IPS-11a (cell line): ENCODE results near the gene ABCC12.

Experiments
- H3K4me3 ChIP-seq: one replicate; pipeline ENCODE4 v1.5.1; 2013; ENCODE audit warnings: low read depth, low read length, control low read depth

ABCC12 gene

DNA sequence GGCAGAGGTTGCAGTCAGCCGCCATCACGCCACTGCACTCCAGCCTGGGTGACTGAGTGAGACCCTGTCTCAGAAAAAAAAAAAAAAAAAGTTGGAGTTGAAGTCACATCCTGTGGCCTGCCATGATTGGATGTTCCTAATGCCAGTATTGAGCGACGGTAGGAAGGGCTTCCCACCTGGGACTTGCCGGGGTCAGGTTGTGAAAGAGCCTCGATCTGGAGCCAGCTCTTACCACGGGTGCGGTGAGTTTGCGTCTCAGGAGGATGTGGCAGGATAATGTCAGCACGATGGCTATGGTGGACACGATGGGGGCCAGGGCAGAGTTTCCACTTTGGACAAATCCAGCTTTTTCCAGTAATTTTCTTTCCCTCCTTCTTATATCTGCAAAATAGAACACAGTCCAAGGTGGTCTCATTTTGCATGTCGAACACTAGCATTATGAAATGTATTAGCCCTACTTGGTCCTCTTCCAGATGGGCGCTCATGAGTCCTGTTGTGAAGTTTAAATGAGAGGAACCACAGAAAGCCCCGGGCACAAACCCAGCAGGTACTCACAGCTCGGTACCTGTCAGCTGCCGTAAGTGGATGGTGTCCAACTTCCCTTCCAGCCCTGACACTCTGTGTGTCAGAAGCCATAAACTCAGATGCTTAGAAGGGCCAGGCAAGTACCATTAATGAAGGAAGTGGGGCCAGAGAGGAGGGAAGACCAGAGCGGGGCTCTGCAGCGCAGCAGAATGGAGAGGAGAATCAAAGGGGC, 22.2 kb downstream of the ABCC12 start:
- H3K4me3 ChIP-seq = no peak overlapping the region

DNA sequence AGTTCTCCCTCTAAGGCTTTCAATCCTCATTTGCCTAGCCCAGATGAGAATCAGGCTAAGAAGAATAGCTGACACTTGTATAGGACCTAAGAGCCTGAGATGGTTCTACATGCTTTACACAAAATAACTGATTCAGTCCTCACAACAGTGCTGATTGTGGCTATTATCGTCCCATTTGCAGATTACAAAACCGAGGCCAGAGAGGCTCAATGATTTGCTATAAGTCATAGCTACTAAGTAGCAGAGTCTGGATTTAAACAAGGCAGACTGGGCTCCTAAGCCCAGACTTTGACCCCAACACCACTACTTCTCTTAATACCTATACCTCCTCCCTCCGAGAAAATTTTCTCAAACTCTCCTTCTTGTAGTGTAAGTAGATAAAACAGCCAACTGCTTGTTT, 23.1 kb downstream of the ABCC12 start:
- no peak overlapping the region for H3K4me3 ChIP-seq

DNA sequence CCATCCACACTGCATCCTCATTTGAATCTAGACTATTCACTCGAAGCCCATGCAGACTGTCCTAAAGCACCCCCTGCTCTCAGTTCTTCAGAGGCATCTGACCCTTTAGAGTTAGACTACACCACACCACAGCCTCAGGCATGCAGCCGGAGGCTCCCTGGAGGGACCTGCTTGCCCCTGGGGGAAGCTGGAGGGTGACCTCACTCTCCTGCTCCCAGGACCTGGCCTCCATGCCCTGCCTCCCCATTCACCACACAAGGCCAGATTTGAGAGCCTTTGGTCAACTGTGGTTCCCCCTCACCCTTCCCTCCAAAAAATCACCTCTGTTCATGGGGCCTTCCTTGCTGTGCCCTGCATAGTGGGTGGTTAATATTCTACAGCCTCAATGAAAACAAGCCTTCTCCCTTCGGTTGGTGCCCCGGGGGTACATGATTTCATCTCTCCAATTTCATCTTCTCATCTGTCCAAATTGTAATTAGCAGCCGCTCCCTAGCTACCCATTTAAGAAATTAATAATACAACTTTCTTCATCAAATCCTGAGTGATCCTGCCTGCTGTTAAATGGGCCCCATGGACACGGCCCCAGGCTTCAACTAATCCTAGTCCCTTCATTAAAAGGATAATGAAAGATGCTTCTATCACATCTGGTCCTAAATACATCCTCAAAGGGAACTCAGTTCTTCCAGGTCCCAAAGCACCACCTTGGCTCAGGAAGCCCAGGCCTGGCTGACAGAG, 24.4 kb downstream of the ABCC12 start:
- no peak overlapping the region for H3K4me3 ChIP-seq

DNA sequence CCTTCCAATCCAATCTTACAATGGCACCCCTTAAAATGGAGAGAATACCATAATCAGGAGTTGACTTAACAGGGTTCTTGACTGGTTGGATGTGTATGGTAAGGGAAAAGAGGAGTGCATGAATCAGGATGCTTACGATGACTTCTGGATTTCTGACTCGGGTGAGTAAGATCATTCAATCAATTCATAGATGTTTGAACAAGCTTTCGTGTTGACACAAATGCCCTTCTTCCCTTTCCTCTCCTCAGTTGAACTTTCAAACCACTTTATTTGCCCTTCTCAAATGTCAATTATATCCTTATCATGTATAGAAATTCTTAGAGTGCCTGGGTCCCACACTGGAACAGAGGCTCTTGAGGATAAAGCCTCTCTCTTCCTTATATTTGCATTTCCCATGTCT, 25.9 kb downstream of the ABCC12 start:
- H3K4me3 ChIP-seq = no peak overlapping the region

DNA sequence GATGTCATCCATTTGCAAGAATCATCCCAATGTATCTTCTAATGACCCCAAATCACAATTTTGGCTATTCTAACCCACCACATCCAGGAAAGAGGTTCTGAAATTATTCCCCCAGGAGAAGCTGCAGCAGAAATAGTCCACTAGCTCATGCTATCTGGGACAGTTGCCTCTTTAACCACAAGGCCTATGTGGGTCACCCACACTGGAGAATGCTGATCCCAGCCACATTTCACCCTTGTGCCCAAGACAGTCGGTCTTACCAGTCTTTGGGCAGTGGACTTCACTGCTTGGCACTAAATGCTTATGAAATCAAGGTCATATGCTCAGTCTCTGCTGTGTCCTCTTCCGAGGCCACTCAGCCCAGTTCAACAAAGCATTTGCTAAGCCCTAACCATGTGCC, 27.0 kb downstream of the ABCC12 start:
- no peak overlapping the region for H3K4me3 ChIP-seq

DNA sequence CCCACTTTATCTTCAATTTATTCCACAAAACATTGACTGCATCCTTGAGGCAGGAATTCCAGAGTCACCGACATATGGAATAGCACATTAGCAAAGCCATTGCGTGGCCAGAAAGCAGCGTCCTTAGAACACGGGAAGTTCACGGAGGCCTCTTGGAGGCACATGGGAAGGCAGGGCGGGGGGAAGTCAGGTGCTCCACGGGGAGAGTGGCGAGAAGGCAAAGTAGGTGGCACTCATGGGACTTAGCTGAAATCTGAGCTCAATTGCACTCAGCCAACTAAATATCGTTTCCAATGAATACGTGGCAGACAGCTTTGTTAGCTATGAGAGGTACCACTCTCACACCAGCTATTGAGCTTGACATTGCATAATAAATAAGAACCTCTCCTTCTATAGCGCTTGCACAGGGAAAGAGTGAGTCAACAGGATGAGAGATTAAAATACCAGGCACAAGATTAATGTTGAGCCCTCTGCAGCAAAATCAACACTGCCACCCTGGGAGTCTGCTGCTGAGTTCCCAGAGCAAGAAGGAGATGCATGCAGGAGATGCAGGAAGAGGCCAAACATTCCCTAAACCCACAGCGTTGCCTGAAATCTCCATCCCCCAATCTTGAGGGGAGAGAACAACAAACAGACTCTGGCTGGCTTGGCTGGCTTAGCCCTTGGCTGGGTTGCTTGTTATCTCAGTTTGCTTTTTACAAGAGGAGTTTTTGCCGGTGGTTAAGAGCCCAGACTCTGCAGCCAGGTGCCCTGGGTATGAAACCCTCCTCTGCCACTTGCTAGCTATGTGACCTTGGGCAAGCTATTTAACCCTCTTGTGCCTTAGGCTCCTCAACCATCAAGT, 28.8 kb downstream of the ABCC12 start:
- no peak overlapping the region for H3K4me3 ChIP-seq

DNA sequence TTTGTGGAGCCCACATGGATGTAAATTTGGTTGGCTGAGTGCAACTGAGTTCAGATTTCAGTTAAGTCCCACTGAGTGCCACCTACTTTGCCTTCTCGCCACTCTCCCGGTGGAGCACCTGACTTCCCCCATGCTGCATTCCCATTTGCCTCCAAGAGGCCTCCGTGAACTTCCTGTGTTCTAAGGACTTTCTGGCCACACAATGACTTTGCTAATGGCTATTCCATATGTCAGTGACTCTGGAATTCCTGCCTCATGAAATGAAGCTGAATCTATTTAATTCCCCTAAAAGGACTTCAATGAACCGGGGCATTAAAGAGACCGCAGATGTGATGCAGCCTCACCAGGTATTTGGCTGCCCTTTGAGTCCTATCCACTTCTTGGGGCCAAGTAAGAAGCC, 29.9 kb downstream of the ABCC12 start:
- H3K4me3 ChIP-seq = no peak overlapping the region

DNA sequence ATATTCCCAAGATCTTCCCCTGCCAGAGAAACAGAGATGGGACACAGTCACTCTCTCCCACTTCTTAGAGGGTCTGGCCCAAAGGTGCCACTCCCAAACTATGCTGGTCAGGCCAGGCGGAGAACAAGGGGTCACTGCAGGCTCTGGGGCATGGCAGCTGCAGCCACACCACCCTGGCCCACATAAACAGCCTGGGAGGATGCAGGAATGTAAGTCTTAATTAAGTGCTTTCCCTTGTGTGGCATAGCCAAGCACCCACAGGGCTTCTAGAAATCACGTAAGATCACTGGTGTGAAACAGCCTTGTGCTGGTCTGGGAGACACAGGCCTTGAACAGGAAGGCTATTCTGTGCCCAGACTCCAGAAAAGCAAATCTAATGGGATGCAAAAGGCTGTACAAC, 31.5 kb downstream of the ABCC12 start:
- H3K4me3 ChIP-seq = no peak overlapping the region

DNA sequence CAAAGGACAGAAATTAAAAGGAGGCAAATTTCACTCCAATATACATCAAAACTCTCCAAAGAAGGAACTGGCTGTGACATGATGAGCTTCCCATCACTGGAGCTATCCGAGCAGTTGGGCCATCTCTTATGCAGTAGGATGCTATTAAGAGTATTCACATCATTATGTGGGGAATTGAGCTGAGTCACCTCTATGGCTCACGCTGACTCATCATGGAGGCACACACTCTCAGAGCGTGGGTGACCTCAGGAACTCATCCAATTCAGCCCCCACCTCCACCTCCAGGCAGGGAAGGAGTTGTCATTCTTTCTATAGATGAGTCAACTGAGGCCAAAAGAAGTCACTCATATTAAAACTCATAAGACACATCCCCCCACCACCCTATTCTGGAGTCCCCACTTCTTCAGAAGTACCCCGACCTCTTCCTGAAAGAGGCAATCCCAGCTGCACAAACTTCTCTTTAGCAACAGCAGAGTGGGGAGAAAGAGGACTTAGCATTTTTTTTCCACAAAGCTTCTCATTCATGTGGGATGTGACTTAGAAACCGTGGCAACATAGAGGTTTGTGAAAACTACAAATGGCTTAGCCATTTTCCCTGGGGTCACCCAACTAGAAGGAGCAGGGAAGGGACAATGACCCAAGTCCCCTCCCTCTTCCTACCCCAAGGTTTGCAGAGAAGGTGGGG, 32.5 kb downstream of the ABCC12 start:
- H3K4me3 ChIP-seq = no peak overlapping the region

DNA sequence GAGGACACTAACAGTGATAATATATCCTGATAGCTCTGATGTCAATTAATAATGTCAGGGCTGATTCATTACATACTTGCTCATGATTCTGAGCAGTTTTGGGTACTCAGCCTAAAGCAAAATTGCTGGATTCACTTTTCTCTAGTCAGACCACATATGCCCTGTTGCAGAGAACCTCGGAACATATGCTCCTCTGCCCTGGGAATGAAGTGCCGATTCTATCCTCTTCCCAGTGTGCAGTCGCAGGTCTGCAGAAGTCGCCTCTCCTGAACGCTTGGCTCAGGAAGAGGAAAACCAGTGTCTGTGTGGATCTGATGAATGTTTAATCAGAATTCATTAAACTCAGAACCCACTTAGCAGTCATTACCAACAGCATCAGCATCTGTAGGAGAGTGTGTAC, 34.5 kb downstream of the ABCC12 start:
- H3K4me3 ChIP-seq = no peak overlapping the region

DNA sequence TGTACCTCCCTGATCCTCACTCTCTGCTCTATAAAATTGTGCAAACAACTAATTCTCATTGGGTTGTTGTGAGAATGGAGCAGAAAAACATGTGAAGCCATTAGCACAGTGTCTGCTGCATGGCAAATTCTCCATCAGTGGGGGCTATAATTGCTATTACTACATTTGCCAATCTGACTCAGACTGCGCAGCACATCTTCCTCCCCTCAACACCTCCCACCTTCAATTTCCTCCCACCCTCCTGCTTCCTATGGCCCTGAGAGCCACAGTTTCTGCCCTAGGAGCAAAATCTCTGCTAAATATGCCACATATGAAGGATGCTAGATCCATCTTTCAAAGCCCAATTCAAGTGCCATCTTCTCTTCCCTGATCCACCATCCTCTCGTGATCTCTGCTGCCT, 37.0 kb downstream of the ABCC12 start:
- H3K4me3 ChIP-seq = no peak overlapping the region

DNA sequence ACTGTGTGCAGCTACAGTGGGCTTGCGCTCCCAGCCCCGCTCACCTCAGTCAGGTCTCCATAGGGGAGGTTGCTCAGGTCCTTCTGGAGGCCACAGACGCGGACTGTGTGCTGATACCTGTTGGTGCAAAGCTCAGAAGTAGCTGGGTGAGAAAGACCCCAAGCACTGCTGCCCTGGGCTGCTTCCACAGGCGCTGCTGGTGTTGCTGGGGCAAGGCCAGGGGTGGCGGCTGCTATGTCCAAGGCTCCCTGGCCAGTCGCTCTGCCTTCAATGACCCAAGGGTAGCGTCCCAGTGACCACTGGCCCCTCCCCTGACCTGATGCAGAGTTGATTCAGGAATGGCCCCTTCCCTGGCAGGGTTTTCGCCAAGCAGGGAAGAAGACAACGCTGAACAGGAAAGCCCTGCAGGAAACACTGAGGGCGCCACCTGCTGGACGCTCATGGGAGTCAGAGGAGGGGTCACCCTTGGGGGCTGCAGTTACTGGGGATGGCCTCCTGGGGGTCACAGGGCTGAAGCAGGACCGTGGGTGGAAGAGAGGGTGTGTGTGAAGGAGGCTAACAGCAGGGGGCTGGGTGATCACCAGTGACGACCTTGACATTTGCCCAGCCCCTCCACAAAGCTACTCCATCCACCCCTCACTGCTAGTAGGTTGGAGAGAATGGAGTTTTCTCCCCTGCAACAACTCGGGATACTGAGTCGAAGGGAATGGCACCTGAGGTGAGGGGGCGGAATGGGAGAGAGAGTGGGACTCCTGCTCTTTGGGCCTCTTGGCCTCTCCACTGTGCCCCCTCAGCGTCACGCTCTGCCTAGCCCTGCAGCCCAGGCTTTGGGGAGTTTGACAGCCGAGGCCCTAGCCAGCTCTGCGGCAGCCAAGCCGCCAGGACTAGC, 38.3 kb downstream of the ABCC12 start:
- H3K4me3 ChIP-seq = no peak overlapping the region

DNA sequence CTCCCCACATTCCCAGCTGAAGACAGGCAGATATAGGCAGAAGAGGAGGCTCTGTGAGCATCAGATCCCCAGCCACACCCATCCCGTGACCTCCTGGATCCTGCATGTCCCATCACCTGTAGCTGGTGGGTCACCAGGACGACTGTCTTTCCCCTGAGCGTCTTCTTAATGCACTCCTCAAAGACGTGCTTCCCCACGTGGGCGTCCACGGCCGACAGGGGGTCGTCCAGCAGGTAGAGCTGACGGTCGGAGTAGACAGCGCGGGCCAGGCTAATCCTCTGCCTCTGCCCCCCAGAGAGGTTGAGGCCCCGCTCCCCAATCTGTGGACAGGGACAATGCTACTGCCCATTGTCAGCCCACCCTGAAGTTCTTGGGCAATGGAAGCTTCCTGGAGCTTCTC, 40.5 kb downstream of the ABCC12 start:
- H3K4me3 ChIP-seq = no peak overlapping the region

DNA sequence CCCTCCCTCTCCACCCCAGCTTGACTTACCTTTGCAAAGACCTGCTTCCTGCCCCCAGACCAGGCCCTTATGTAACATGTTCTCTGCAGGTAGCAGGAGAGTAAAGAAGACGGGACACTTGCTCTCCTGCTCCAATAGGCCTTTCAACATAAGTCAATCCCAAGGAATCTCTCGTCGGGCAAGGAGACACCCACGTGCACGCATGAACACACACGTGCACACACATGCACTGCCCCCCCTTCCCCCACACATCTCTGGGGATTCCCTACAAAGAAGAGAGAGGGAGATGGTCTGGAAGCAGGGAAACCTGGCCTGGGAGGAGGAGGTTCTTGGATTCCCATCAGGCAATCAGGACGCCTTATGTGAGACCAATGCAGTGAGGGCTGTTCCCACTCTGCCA, 41.4 kb downstream of the ABCC12 start:
- no peak overlapping the region for H3K4me3 ChIP-seq

DNA sequence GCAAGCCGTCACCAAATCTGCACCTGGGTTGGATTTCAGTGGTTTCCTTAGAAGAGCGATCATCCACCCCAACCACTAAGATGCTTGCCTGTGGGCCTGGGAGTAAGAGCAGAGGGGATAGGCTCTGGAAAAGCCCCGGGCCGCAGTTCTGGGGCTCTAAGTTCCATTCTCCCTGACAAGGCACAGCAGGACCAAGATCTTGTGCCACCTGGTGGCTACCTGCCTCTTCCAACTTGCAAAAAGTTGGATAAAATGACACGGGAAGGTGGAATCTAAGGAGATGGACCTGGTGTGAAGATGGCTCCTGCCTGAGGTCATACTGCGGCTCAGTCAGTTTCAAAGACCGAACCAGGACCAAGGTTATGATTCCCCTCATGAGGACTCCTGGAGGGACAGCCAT, 42.3 kb downstream of the ABCC12 start:
- no peak overlapping the region for H3K4me3 ChIP-seq

DNA sequence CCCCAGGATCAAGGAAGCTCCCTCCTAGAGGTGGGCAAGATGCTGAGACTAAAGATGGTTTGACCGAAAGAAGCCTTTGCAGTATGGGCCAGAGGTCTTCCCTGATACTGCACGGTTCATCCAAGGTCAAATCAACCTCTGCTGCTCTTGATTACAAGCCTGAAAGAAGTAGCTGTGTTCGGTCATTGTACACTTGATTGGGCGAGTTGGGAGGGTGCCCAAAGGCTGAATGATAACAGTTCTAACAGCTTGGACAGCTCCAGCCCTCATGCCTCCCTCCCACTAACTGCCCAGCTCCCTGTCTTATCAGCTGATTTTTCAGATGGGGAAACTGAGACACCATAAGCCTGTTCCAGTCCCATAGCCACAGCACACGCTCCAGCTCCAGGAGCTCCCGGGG, 42.8 kb downstream of the ABCC12 start:
- no peak overlapping the region for H3K4me3 ChIP-seq

DNA sequence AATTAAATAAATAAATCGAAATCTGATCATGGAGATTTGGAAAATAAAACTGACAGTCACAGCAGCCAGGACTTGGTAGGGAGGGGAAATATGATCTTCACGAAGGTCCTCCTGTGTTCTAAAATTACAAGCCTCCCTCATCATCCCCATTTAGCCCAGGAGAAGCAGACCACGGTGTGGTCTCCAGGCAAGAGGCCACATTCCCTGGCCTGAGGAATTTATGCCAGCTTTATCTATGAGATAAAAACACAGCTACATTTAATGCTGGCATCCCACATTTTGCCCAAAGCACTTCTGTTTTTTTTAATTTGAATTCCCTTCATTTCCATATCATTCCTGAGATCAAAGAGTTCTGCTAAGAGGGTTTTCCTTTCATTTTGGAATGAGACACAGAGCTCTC, 43.2 kb downstream of the ABCC12 start:
- no peak overlapping the region for H3K4me3 ChIP-seq

DNA sequence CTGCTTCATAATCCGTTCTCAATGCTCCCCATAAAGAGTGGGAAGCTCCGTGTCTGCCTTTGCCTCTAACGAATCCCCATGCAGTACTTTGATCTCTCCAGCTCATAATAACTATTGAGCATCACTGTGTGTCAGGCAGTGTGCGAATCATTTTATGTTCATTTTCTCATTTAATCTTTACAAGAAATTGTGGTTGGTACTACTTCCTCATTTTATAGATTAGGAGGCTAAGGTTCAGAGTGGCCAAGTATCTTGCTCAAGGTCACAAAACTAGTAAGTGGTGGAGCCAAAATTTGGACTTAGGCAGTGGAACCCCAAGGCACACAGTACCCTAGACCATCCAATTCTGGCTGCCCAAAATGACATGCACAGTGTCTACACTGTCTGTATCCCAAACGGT, 44.8 kb downstream of the ABCC12 start:
- H3K4me3 ChIP-seq = no peak overlapping the region

DNA sequence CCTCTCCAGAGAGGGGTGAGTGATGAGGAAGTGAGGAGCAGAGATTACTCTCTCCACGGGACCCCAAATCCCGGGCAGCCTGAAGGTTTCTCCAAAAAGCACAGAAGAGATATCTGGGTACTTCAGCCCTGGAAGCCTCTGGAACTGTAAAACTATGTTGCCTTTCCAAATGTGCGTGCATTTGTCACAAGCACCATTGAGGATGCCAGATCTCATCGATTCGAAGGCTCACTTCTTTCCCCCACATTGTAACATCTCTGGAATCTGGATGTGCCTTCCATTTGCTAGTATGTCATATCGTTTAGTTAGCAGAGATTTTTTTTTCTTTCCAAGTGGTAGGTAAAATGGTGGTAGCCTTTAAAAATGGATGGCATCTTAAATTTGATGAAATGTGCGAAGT, 45.8 kb downstream of the ABCC12 start:
- no peak overlapping the region for H3K4me3 ChIP-seq

DNA sequence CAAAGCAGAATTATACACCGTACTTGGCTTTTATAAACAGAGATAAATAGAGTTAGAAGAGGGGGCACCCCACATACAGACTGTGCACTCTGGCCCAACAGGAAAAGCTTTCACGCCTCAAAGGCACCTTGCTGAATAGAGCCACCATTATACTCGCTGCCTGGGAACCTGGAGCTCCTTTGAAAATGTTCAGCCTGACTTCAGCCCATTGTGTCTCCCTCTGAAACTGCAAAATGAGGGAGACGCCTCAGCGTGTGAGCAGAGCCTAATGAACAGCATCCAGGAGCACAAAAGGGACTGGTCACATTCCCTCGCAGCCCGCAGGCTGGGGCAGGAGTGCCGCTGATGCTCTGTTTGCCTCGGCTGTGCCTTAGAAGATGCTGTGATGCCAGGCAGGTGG, 46.3 kb downstream of the ABCC12 start:
- H3K4me3 ChIP-seq = no peak overlapping the region
